Mucosa of gallbladder (tissue), 1 donor: Measurements from ENCODE around the gene EPB41L2. TPM values are rescaled to one million over a fixed set of nuclear protein-coding genes. Genes with fewer than 3 reads are reported as not detected.

ENCODE experiments used
- DNase-seq: peaks from one replicate; pipeline ENCODE4 v3.0.0-alpha.2; 2020; ENCODE audit warnings: low spot score
- total RNA-seq: library from RNA; stranded (reverse); gene quantifications from one replicate; pipeline ENCODE4 v1.2.1, GENCODE V29; 2021
- donor health status: DM: no; HTN: no; CAD: no.

Gene EPB41L2
- total RNA-seq, 1 donor from 2014 or later: 110 TPM

GRCh38 chr6:130908958-130909357 is 154.1 kb downstream of the EPB41L2 start:
- no peak for DNase-seq

GRCh38 chr6:130908188-130908587 is 154.9 kb downstream of the EPB41L2 start:
- DNase-seq: no peak

DNA sequence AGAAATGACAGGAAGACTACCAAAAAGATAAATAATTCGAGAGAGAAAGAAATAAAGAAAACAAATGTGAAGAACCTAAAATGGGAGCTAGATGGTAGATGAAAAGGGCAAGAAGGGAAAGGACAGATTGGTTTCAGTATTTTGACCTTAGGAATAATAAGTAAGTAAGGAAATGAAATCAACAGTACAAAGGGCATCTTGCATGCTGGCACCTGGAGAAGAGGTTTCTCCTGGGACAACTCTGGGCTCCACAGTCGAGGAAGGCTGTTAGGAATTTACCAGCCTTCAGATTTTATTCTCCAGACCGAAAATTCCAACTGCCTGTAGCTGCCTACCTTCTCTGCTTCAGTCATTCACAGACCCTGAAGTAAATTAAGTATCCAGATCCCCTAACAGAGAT is 155.4 kb downstream of the EPB41L2 start:
- DNase-seq: peak; percentile 22

- DNase-seq: no peak
Observed at GRCh38 chr6:130906736-130907381, 156.2 kb downstream of the EPB41L2 start.

GRCh38 chr6:130903602-130904001 is 159.4 kb downstream of the EPB41L2 start:
- no peak for DNase-seq

- DNase-seq: no peak
Observed at GRCh38 chr6:130903007-130903406, 160.0 kb downstream of the EPB41L2 start.

- DNase-seq: no peak
Observed at GRCh38 chr6:130900913-130901312, 162.1 kb downstream of the EPB41L2 start.

DNA sequence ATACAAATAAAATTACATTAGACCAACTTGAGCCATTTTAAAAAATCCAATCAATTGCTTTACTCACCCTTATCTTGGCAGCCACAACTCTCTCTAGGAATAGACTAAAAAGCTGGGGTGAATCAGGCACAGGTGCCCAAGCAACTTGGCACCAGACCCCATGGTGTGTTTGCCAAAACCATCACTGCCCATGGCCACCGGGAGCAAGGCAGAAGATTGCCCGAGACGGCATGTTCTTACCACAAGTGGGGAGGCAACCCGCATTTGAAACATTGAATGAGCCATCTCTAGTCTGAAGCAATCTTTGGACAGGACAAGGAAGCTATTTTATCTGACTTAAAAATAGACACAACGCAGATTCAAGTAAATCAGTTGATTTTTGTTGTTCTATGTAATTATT is 166.8 kb downstream of the EPB41L2 start:
- no peak for DNase-seq

DNA sequence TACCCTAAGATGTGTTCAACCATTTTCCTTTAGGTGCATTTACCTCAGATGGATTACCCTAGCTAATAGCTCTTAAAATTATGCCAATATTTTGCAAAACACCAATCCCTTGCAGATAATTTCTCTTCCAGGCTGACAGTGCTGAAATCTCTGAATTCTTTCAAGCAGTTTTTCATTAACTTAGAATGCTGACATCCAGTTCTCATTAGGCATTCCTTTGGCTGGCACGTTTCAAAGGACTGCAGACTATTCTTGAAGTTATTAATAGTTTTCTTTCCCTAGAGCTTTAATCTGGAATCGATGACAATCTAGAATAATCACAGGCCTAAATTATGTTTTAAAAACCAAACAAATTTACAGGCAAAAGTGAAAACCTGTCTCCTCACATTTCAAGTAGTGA is 167.5 kb downstream of the EPB41L2 start:
- DNase-seq: no peak

GRCh38 chr6:130893766-130894165 is 169.3 kb downstream of the EPB41L2 start:
- no peak for DNase-seq

DNA sequence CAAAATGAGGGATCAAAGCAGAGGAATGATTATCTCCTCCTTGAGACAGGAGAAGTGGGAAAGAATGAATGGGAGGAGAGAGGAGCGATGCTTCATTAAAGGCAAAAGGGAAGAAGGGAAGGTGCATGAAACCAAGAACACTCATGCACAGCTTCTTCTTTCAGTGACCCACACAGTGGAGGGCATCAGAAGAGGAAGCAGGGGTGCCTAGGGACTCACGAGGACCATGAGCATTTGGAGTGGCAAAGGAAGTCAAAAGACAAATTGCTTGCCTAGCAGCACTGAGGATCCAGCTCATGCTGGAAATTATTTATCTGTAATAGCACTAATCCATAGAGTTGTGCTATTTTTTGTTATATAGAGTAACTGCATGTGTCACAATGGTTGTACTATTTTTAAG is 169.8 kb downstream of the EPB41L2 start:
- no peak for DNase-seq

DNA sequence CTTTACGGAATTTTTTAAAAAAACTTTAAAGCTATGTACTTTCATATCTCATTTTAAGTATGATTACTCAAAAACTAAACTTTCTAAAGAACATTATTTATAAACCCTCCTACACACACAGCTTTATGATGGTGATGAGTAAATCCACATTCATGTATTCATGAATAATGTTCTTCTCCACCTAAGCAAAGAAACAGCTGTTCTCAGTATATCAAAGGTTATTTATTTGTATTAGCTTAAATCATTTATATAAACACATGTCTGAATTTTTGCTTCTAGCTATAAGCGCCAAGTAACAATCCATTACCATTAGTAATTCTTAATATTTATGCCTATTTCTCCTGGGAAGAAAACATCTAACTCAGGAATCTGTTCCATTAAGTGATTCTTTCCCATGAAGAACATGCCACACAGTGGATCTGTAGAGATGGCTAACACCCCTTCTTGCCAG is 172.5 kb downstream of the EPB41L2 start:
- DNase-seq: no peak

- no peak for DNase-seq
Observed at GRCh38 chr6:130889423-130889822, 173.6 kb downstream of the EPB41L2 start.

DNA sequence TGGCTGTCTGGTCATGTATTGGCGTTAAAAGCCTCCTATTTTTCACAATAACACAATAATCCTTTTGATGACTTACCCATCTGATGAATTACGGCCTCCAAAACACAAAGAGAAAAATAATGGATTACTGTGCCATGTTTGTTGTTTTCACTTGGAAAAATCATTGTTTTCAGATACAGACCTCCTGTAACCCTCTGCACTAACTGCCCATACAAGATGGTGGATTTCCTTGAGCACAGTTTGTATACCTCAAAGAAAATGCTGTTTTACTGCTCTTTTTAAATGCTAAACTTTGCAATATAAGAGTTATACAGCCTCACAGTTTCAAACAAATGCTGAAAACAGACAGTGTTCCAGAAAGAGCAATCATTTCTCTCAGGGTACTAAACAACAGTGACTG is 174.8 kb downstream of the EPB41L2 start:
- DNase-seq: no peak

DNA sequence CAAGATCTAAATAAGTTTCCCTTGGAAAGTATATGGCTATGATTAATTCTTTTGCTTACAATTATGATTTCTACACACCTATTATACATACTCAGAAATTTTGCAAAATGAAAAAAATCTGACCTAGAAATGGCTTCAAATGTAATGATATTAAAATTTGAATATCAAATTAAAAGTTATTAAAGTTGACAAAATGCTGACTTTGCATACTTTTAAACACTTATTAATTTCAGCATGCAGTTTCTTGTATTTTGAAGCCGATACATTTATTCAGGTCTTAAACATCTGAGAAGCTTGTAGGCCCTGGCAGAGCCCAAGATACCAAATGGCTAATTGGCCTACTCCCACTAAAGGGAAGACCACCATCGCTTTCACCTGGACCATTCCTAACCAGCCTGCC is 176.1 kb downstream of the EPB41L2 start:
- DNase-seq: no peak

DNA sequence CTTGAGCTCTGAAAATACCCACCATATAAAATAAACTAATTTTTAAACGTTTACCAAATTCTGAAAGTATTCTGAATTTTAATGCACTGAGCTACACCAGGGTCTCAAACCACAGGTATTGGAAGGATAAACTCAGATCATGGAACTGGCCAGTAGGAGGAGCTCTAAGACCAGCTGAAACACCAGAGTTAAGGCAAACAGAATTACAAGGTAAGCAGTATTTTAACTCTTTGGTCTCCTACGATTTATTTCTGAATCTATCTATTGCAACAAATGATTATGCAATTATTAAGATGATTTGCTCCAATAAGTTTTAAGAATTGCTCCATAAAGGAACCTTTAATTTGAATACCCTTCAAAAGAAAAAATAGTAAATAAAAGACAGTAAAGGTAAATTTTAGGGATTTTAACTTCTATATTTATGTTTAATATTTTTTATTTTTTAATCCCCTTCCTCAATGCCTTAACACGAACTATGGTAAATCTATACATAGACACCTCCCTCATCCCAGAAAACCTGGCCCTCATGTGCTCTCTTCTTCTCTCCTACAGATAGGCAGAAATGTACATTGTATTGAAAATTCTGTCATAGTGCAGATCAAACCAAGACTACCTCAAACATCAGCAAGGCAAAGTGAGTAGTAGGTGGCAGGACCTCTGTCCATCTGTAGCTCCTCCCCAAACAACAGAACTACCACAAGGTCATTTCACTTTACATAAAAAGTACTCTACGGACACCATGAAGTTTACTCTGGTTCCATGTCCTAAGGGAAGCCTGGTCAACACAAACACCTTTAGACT is 177.5 kb downstream of the EPB41L2 start:
- DNase-seq: peak; percentile 84

GRCh38 chr6:130882370-130882769 is 180.7 kb downstream of the EPB41L2 start:
- DNase-seq: no peak

GRCh38 chr6:130879826-130880225 is 183.2 kb downstream of the EPB41L2 start:
- DNase-seq: no peak

DNA sequence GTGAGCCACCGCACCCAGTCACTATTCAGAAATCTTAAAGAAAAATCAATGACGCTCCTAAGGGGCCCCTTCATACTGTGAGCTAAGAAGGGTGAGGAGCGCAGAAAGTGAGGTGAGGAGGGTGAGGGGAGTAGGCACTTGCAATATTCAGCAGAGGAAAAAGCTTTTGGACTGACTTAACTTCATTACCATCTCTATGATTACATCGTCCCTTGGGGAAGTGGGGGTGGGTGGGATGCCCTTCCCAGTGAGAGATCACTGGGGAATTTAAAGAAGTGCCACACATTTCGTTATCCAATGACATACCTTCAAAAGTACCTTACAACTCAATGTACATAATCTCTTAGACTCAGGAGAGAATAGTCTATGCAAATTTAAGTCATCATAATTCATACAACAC is 189.3 kb downstream of the EPB41L2 start:
- no peak for DNase-seq

DNA sequence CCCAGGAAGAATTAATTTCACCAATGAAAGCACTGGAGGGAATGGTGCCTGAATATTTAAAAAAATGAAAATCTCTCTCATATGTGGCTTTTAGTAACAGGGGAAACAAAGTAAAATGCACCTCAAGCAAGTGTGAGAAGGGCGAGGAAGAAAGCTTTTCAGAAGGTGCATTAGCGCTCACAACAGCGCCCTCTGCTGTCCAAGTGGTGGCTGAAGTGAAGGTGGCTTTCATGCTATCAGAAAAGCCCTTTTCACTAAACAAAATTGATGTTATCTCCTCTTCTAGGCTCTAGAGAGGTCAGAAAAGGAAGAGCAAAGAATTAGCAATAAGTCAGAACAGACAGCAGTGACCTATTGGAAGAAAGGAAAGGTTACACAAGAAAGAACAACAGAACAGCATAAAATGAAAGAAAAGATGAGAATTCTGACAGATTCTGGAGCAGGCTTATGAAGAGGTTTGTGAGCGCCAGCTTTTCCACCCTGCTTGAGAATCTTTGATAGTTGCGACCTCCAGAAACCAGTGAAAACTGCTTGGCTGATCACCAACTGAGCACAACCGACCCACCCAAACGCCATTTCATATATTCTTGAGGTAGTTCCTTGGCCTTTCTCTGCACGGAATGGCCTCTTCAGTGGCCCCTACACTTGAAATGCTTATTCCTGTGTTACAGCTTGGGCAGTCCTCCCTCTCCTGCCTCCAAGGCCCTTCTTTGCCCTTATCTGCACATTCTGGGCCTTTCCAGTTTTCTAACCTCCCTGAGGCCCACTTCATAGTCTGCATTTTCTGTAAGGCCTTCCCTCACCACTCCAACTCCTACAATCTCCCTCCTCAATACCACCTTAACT is 190.6 kb downstream of the EPB41L2 start:
- DNase-seq: peak; percentile 68

DNA sequence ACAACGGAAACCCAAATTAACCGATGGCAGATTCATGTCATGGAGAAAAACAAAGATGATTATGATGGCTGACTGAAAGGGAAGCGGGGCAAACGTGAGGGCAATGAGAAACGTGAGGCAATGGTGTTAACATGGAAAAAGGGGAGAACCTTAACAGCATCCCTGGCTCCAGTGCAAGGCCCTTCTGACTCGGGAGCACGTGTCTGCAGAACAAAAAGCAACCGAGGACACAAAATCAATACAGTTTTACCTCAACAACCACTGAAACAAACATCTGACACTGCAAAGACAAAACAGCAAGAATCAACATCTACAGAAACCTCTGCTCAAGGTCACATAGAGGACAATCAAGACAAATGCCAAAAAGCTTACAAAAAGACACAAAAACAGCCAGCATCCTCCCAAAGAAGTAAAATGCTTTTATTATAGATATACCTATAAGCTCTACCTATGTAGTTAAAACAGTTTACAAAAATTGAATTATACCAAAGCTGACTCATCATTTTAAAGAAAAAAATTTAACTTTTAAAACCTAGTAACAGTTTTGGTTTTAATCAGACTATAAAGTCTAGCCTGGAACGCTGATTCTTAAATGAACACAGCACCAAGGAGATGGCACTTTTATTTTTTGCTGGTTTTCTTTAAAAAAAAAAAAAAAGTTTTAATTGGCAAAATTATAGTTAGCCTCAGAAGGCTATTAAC is 192.7 kb downstream of the EPB41L2 start:
- no peak for DNase-seq

DNA sequence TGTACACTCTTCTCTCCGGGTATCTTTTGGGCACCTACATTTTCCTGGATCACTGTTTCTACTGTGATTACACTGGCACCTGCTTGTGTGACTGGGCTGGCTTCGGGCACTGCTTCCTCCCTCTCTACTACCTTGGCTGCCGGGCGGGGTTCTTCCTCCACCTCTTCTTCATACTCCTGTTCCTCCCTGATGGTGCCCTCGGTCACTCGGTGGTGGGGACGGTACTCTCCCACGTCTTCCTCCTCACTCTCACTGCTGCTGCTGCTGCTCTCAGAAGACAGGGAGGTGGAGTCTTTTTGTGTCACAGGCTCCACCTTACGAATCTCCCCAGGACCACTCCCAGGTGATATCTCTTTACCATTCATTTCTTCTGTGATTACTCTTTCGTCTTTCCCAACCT is 193.4 kb downstream of the EPB41L2 start:
- DNase-seq: no peak
